Thyroid gland (tissue), 4 donors: Measurements from ENCODE around the gene TMC3. TPM values are rescaled to one million over a fixed set of nuclear protein-coding genes. Genes with fewer than 3 reads are reported as not detected.

Experiments used
- DNase-seq, 2 donors: peaks; one replicate each; pipeline ENCODE4 v3.0.0-alpha.2; 2019
- H3K27ac ChIP-seq, 3 donors: fragments of 200-600 bp; sonication (generic); 1 replicate in 2 of 3; 2 replicates in 1 of 3; pipeline ENCODE4 v1.5.1; 2016 to 2019; ENCODE audit warnings: mild to moderate bottlenecking in 1 of 3, moderate library complexity in 1 of 3
- H3K27me3 ChIP-seq: fragments of 200-600 bp; sonication (generic); one replicate; pipeline ENCODE4 v1.5.1; 2019
- H3K36me3 ChIP-seq, 2 donors: fragments of 200-600 bp; sonication (generic); one replicate each; pipeline ENCODE4 v1.5.1; 2016 to 2019
- H3K4me1 ChIP-seq, 2 donors: fragments of 200-600 bp; sonication (generic); one replicate each; pipeline ENCODE4 v1.5.1; 2017 to 2019
- H3K4me3 ChIP-seq, 3 donors: fragments of 200-600 bp; sonication (generic); replicated peaks in 1 of 3; 1 replicate in 2 of 3; 2 replicates in 1 of 3; pipeline ENCODE4 v1.5.1; 2016; ENCODE audit warnings: mild to moderate bottlenecking in 1 of 3
- H3K9me3 ChIP-seq: fragments of 200-600 bp; sonication (generic); one replicate; pipeline ENCODE4 v1.5.1; 2017
- CTCF ChIP-seq, 6 experiments: fragments of 200-600 bp in 3 of 6; fragments of 450-650 bp in 3 of 6; sonication (generic) in 3 of 6; IDR thresholded peaks; one replicate each; pipeline ENCODE4 v1.5.1; 2016 to 2019; ENCODE audit warnings: antibody characterized with exemption in 6 of 6, mild to moderate bottlenecking in 2 of 6, inconsistent platforms in 1 of 6, moderate library complexity in 1 of 6
- POLR2A ChIP-seq, 2 donors: fragments of 450-650 bp; IDR thresholded peaks; one replicate each; pipeline ENCODE4 v1.6.1; 2017; ENCODE audit warnings: antibody characterized with exemption in 2 of 2, mild to moderate bottlenecking in 2 of 2, moderate library complexity in 1 of 2
- WGBS, 2 donors: methylation state at CpG; one replicate each; pipeline ENCODE4 v1.1.5; 2017; 5-methylcytosine and 5-hydroxymethylcytosine counted together
- intact Hi-C: fragments of 100-400 bp; cut with DNase I; formaldehyde crosslinking; loops from one replicate; pipeline ENCODE4 v1.15.1; 2023
- total RNA-seq, 4 donors: library from RNA; depleted of rRNA; stranded (reverse); fragments of >200 nt; gene quantifications; one replicate each; pipeline ENCODE4 v1.2.3, GENCODE V29; 2016

TMC3 gene
- total RNA-seq, 4 donors from 2014 or later, result 0.33 to 0.40 (median 0.34) TPM; not detected in 1

DNA sequence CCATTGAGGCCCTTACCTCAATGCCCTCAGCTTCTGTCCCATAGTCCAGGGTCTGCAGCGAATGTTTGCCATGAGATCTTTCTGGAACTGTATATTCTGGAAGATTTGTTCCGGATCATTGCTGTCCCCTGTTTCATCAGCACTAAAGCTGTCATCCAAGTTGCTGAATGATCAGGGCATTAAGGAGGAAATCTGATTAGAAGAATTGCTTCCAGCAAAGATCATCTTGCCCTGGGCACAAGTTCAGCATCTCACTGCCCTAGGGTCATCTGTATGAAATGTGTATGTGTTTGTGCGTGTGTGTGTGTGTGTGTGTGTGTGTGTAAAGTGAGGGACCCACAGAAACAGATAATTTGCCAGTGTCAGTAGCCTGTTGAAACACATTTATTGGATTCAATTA is 1.4 kb downstream of the TMC3 start:
- intact Hi-C loops, result no loop called here
- TF ChIP-seq POLR2A (IDR thresholded peaks at IDR 0.05), result no peak
- no peak for TF ChIP-seq CTCF (IDR thresholded peaks at IDR 0.05)
- no peak for DNase-seq
- no peak overlapping the region for H3K4me3 ChIP-seq
- H3K9me3 ChIP-seq, result no peaks in the 10 kb centered on the region
- no peaks in the 10 kb centered on the region for H3K36me3 ChIP-seq
- H3K4me1 ChIP-seq, result peaks cover 4 to 6% of the 10 kb centered on the region in 2 donors
- no peak overlapping the region for H3K27ac ChIP-seq
- H3K27me3 ChIP-seq, result no peaks in the 10 kb centered on the region
- 71 to 88% methylated on average over 3 of the region's 3 CpGs for WGBS, 2 donors

GRCh38 chr15:81363718-81364500 is 10.1 kb downstream of the TMC3 start:
- no peak overlapping the region for H3K4me3 ChIP-seq
- intact Hi-C loops, result no loop called here
- no peak for DNase-seq
- no peak overlapping the region for H3K27ac ChIP-seq
- H3K36me3 ChIP-seq, result no peaks in the 10 kb centered on the region
- H3K27me3 ChIP-seq, result no peaks in the 10 kb centered on the region
- TF ChIP-seq POLR2A (IDR thresholded peaks at IDR 0.05), result no peak
- TF ChIP-seq CTCF (IDR thresholded peaks at IDR 0.05), result no peak
- no peaks in the 10 kb centered on the region for H3K4me1 ChIP-seq
- 72 to 83% methylated on average over 5 of the region's 5 CpGs for WGBS, 2 donors
- H3K9me3 ChIP-seq, result no peaks in the 10 kb centered on the region

- no peak overlapping the region for H3K4me3 ChIP-seq
- WGBS, 2 donors, result 78 to 80% methylated on average over 3 of the region's 3 CpGs
Measured at GRCh38 chr15:81363276-81363675, 10.7 kb downstream of the TMC3 start.

DNA sequence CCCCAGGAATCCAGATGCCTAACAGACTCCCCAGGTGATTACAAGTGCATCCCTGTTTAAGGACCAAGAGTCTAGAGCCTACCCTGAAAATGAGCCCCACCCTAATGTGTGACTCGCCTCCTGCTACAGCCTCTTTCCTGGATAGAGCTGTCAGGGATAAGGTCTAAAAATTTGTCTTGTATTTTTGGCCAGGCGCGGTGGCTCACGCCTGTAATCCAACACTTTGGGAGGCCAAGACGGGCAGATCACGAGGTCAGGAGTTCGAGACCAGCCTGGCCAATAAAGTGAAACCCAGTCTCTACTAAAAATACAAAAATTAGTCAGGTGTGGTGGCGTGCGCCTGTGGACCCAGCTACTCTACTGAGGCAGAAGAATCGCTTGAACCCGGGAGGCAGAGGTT is 11.2 kb downstream of the TMC3 start:
- no peaks in the 10 kb centered on the region for H3K36me3 ChIP-seq
- intact Hi-C loops, result no loop called here

More at GRCh38 chr15:81363276-81363675, 10.7 kb downstream of the TMC3 start:
- Histone ChIP-seq H3K36me3 (no peaks in the 10 kb centered on the region), H3K27ac (no peak overlapping the region), H3K27me3 (no peaks in the 10 kb centered on the region), H3K4me1 (no peaks in the 10 kb centered on the region), H3K9me3 (no peaks in the 10 kb centered on the region)
- TF ChIP-seq POLR2A (IDR thresholded peaks at IDR 0.05), result no peak
- no peak for TF ChIP-seq CTCF (IDR thresholded peaks at IDR 0.05)
- intact Hi-C loops, result no loop called here
- no peak for DNase-seq

More for the DNA sequence above, 11.2 kb downstream of the TMC3 start:
- WGBS, 2 donors, result 83 to 91% methylated on average over 11 of the region's 11 CpGs
- no peaks in the 10 kb centered on the region for H3K27me3 ChIP-seq
- H3K4me1 ChIP-seq, result no peaks in the 10 kb centered on the region
- TF ChIP-seq CTCF (IDR thresholded peaks at IDR 0.05) (no peak), POLR2A (IDR thresholded peaks at IDR 0.05) (no peak)
- H3K27ac ChIP-seq, result no peak overlapping the region
- no peaks in the 10 kb centered on the region for H3K9me3 ChIP-seq
- no peak overlapping the region for H3K4me3 ChIP-seq
- no peak for DNase-seq
